OCI-LY3 (cell line): ENCODE measurements around the gene CST4.
"Not testable (repeated sequence)": the region's sequence is repeated elsewhere in the genome, so short reads cannot be mapped to it uniquely, and the experiment has no call there.

Experiments used
- H2AFZ ChIP-seq: fragments of 200-600, 300-600 bp; shearing (Covaris generic); 2 replicates; pipeline ENCODE4 v1.6.0; 2014; ENCODE audit warnings: antibody characterized with exemption, low read depth, low read length
- H3K27ac ChIP-seq: fragments of 200-600, 300-600 bp; sonication (generic); 2 replicates; pipeline ENCODE4 v1.5.1; 2014; ENCODE audit warnings: mild to moderate bottlenecking, low read length, moderate library complexity, mixed read lengths
- H3K27me3 ChIP-seq: fragments of 200-600, 300-600 bp; sonication (generic); 2 replicates; pipeline ENCODE4 v1.6.1; 2014; ENCODE audit warnings: low read depth, low read length, mixed read lengths
- H3K36me3 ChIP-seq: fragments of 200-600, 300-600 bp; sonication (generic); replicated peaks from 2 replicates; pipeline ENCODE3; 2014; ENCODE audit warnings: low read depth, low read length, mixed read lengths
- H3K4me1 ChIP-seq: fragments of 300-600, 200-600 bp; sonication (generic); 2 replicates; pipeline ENCODE4 v1.6.1; 2014; ENCODE audit warnings: low read length, mixed read lengths
- H3K4me2 ChIP-seq: fragments of 200-600, 300-600 bp; sonication (generic); 2 replicates; pipeline ENCODE4 v1.6.1; 2014; ENCODE audit warnings: low read length, mixed read lengths
- H3K4me3 ChIP-seq: fragments of 300-600, 200-600 bp; sonication (generic); 2 replicates; pipeline ENCODE4 v1.5.1; 2014; ENCODE audit warnings: antibody characterized with exemption, mild to moderate bottlenecking, low read length, moderate library complexity
- H3K79me2 ChIP-seq: fragments of 300-600, 200-600 bp; shearing (Covaris generic); 2 replicates; pipeline ENCODE4 v1.6.1; 2014; ENCODE audit warnings: mild to moderate bottlenecking, low read length, mixed read lengths
- H3K9ac ChIP-seq: fragments of 300-600, 200-600 bp; shearing (Covaris generic); 2 replicates; pipeline ENCODE4 v1.6.0; 2014; ENCODE audit warnings: mild to moderate bottlenecking, low read length, moderate library complexity
- H3K9me3 ChIP-seq: fragments of 200-600, 300-600 bp; shearing (Covaris generic); 2 replicates; pipeline ENCODE4 v1.6.1; 2014; ENCODE audit warnings: low read length, mixed read lengths; ENCODE audit not compliant: insufficient read depth
- H4K20me1 ChIP-seq: fragments of 200-600, 300-600 bp; sonication (generic); 2 replicates; pipeline ENCODE4 v1.6.1; 2016; ENCODE audit warnings: low read length, mixed read lengths; ENCODE audit not compliant: insufficient read depth
- EZH2phosphoT487 ChIP-seq: fragments of 200-600 bp; shearing (Covaris generic); IDR thresholded peaks from 2 replicates; pipeline ENCODE4 v1.6.1; 2018; ENCODE audit warnings: antibody characterized with exemption, mixed run types, low read depth
- TF ChIP-seq, protein P1 (sequence below): fragments of 200-600, 300-600 bp; sonication (generic); IDR thresholded peaks from 2 replicates; pipeline ENCODE4 v1.5.1; 2014; ENCODE audit warnings: antibody characterized with exemption, low read length, low read depth

Gene CST4, protein sequence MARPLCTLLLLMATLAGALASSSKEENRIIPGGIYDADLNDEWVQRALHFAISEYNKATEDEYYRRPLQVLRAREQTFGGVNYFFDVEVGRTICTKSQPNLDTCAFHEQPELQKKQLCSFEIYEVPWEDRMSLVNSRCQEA

GRCh38 chr20:23688684-23689398 lies at the start of gene CST4:
CST4 (minus strand) TSS chr20:23689038; CDS start chr20:23688969, 69 bp downstream.
- not testable (repeated sequence) for H3K9me3 ChIP-seq, H3K27ac ChIP-seq, H2AFZ ChIP-seq, H4K20me1 ChIP-seq, H3K36me3 ChIP-seq, H3K27me3 ChIP-seq, H3K4me1 ChIP-seq, H3K4me3 ChIP-seq, H3K4me2 ChIP-seq, H3K9ac ChIP-seq, H3K79me2 ChIP-seq

GRCh38 chr20:23735391-23735790 lies 46.6 kb upstream of the CST4 start:
- H3K9ac ChIP-seq, H2AFZ ChIP-seq, H3K79me2 ChIP-seq, H3K9me3 ChIP-seq, H3K4me1 ChIP-seq, H3K4me3 ChIP-seq, H4K20me1 ChIP-seq, H3K4me2 ChIP-seq, H3K27me3 ChIP-seq, H3K36me3 ChIP-seq, H3K27ac ChIP-seq: not testable (repeated sequence)

DNA sequence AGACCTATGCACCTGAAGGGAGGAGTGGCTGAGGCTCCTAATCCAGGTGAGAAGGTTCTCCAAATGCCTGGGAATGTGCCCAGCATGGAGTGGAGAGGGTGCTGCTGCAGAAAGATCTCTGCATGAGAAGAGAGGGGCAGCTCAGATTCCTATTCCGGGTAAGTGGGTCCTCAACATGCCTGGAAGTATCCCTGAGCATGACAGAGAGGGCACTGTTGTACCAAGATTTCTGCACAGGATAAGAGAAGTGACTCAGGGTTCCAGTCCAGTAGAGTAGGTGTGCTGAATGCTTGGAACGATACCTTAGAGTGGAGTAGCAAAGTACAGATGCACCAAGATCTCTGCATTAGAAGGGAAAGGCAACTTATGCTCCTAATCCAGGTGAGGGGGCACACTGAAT lies 46.1 kb upstream of the CST4 start:
- H3K4me1 ChIP-seq, H3K79me2 ChIP-seq, H3K4me3 ChIP-seq, H3K36me3 ChIP-seq, H3K27ac ChIP-seq, H3K9me3 ChIP-seq, H3K27me3 ChIP-seq, H2AFZ ChIP-seq, H3K4me2 ChIP-seq, H4K20me1 ChIP-seq, H3K9ac ChIP-seq: not testable (repeated sequence)

DNA sequence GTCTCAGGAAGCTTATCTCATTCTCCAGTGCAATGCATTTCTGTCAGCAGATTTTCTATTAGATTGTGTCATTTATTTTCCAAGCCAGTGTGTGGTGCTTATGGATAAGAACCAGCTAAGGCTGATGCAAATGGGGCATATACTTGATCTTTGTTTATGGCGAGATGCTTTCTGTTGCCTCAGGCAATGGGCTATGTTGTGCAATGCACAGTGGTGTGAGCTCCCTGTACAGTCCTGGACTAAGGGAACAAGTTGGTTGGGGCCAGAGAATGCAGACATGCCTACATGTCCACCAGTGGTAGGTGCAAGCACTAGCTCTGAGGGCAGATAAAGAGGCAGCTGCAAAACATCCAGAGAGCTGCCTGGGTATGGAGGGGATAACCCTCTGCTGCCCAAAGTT lies 45.6 kb upstream of the CST4 start:
- not testable (repeated sequence) for H2AFZ ChIP-seq, H3K9me3 ChIP-seq, H3K4me2 ChIP-seq, H3K4me3 ChIP-seq, H3K4me1 ChIP-seq, H3K27ac ChIP-seq, H3K36me3 ChIP-seq, H3K9ac ChIP-seq, H4K20me1 ChIP-seq, H3K27me3 ChIP-seq, H3K79me2 ChIP-seq

DNA sequence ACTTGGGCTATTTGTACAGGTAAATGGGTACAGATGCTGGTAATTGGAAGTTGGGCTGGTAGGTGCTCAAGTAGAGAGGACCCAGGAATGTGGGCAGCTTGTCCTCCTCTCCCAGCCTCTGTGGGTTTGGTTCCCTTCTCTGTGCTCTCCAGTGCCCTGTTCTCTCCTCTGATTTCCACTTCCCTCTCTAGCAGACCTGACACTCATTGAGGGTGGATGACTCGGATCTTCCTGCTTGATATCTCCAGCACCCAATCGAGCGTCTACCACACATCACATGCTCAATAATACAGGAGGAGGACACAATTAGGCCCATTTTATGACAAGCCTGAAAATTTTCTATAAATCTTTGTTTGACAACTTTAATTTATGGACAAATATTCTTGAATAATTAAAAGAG lies 38.2 kb upstream of the CST4 start:
- TF ChIP-seq, protein P1, sequence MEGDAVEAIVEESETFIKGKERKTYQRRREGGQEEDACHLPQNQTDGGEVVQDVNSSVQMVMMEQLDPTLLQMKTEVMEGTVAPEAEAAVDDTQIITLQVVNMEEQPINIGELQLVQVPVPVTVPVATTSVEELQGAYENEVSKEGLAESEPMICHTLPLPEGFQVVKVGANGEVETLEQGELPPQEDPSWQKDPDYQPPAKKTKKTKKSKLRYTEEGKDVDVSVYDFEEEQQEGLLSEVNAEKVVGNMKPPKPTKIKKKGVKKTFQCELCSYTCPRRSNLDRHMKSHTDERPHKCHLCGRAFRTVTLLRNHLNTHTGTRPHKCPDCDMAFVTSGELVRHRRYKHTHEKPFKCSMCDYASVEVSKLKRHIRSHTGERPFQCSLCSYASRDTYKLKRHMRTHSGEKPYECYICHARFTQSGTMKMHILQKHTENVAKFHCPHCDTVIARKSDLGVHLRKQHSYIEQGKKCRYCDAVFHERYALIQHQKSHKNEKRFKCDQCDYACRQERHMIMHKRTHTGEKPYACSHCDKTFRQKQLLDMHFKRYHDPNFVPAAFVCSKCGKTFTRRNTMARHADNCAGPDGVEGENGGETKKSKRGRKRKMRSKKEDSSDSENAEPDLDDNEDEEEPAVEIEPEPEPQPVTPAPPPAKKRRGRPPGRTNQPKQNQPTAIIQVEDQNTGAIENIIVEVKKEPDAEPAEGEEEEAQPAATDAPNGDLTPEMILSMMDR: no peak
- no peak for TF ChIP-seq EZH2phosphoT487
- H3K36me3 ChIP-seq: no peaks in the 10 kb centered on the region
- H3K4me1 ChIP-seq: no peaks in the 10 kb centered on the region
- H3K9ac ChIP-seq: no peak overlapping the region
- H3K27me3 ChIP-seq: peaks cover 3% of the 10 kb centered on the region; the same call in 1 of the 2 replicates
- H3K4me2 ChIP-seq: no peak overlapping the region
- no peak overlapping the region for H2AFZ ChIP-seq
- no peaks in the 10 kb centered on the region for H3K9me3 ChIP-seq
- no peaks in the 10 kb centered on the region for H3K79me2 ChIP-seq
- no peak overlapping the region for H3K27ac ChIP-seq
- H4K20me1 ChIP-seq: no peaks in the 10 kb centered on the region
- H3K4me3 ChIP-seq: no peak overlapping the region

DNA sequence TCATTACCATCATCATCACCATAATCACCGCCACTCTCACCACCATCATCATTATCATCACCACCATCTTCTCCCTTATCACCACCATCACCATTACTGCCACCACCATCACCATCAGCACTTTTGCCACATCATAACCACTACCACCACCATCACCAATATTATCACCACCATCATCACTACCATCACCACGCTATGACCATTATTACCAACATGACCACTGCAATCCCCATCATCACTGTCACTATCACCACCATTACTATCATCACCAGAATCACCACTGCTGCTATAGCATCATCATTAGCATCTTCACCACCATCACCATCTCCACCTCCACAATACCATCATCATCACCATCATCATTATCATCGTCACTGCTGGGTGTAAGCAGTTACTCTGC lies 36.3 kb upstream of the CST4 start:
- H3K27ac ChIP-seq: no peak overlapping the region
- H3K4me3 ChIP-seq: no peak overlapping the region
- no peaks in the 10 kb centered on the region for H3K4me1 ChIP-seq
- no peaks in the 10 kb centered on the region for H3K79me2 ChIP-seq
- no peak overlapping the region for H3K9ac ChIP-seq
- H4K20me1 ChIP-seq: no peaks in the 10 kb centered on the region
- no peaks in the 10 kb centered on the region for H3K9me3 ChIP-seq
- H3K36me3 ChIP-seq: no peaks in the 10 kb centered on the region
- no peak overlapping the region for H2AFZ ChIP-seq
- H3K27me3 ChIP-seq: peaks cover 7% of the 10 kb centered on the region; the same call in 1 of the 2 replicates
- H3K4me2 ChIP-seq: no peak overlapping the region
- TF ChIP-seq, protein P1: no peak
- TF ChIP-seq EZH2phosphoT487: no peak
